CD8-positive, alpha-beta memory T cell (primary cell): Measurements from ENCODE around the gene PTS. TPM values are rescaled to one million over a fixed set of nuclear protein-coding genes. Genes with fewer than 3 reads are reported as not detected.

Experiments used
- CTCF ChIA-PET: fragments of 350-600 bp; sonication (Branson Sonifier 250); formaldehyde crosslinking; loops from one replicate; lab custom pipeline; 2021; ENCODE audit warnings: antibody characterized with exemption; lab: Charles Lee
- POLR2A ChIA-PET: fragments of 350-600 bp; sonication (Branson Sonifier 250); formaldehyde crosslinking; loops from one replicate; lab custom pipeline; 2021; ENCODE audit warnings: antibody characterized with exemption; lab: Charles Lee
- DNase-seq, 5 donors: peaks; one replicate each; pipeline versions ENCODE4 v3.0.0 to v3.0.0-alpha.2; 2020 to 2022; ENCODE audit warnings: mixed read lengths in 1 of 5
- H3K27ac ChIP-seq: one replicate; pipeline ENCODE4 v1.7.0; 2013; ENCODE audit warnings: low read depth, mild to moderate bottlenecking, low read length, moderate library complexity
- H3K27me3 ChIP-seq: 2 replicates; pipeline ENCODE4 v1.7.0; 2013; ENCODE audit warnings: low read length, mild to moderate bottlenecking; ENCODE audit not compliant: insufficient read depth, poor library complexity, severe bottlenecking
- H3K36me3 ChIP-seq: 2 replicates; pipeline ENCODE4 v1.7.0; 2013; ENCODE audit warnings: mild to moderate bottlenecking, low read length, moderate library complexity; ENCODE audit not compliant: insufficient read depth
- H3K4me1 ChIP-seq: 2 replicates; pipeline ENCODE4 v1.7.0; 2013; ENCODE audit warnings: mild to moderate bottlenecking, low read length, moderate library complexity; ENCODE audit not compliant: insufficient read depth
- H3K4me3 ChIP-seq: 2 replicates; pipeline ENCODE4 v1.7.0; 2013; ENCODE audit warnings: mild to moderate bottlenecking, low read length
- H3K9me3 ChIP-seq: 2 replicates; pipeline ENCODE4 v1.7.0; 2013; ENCODE audit warnings: mild to moderate bottlenecking, low read length
- H3K27ac Mint-ChIP-seq, 8 donors: one replicate each; pipeline ENCODE4 v1.8.0; 2020 to 2021; ENCODE audit warnings: mixed read lengths in 8 of 8, mild to moderate bottlenecking in 6 of 8, inconsistent platforms in 3 of 8, moderate library complexity in 3 of 8
- H3K27me3 Mint-ChIP-seq, 2 donors: one replicate each; pipeline ENCODE4 v1.8.0; 2020 to 2021; ENCODE audit warnings: mixed read lengths in 2 of 2, mild to moderate bottlenecking in 1 of 2, moderate library complexity in 1 of 2
- H3K36me3 Mint-ChIP-seq, 3 donors: one replicate each; pipeline ENCODE4 v1.8.0; 2020 to 2021; ENCODE audit warnings: mixed read lengths in 3 of 3, inconsistent platforms in 1 of 3, mild to moderate bottlenecking in 1 of 3
- H3K4me1 Mint-ChIP-seq, 3 donors: one replicate each; pipeline ENCODE4 v1.8.0; 2020 to 2021; ENCODE audit warnings: mixed read lengths in 3 of 3, inconsistent platforms in 1 of 3, mild to moderate bottlenecking in 1 of 3
- H3K4me3 Mint-ChIP-seq, 7 donors: one replicate each; pipeline ENCODE4 v1.8.0; 2020 to 2021; ENCODE audit warnings: mixed read lengths in 7 of 7, mild to moderate bottlenecking in 6 of 7, moderate library complexity in 4 of 7, inconsistent platforms in 2 of 7
- H3K9me3 Mint-ChIP-seq, 5 donors: one replicate each; pipeline ENCODE4 v1.8.0; 2020 to 2022; ENCODE audit warnings: mixed read lengths in 5 of 5, mild to moderate bottlenecking in 3 of 5, moderate library complexity in 2 of 5, inconsistent platforms in 1 of 5
- polyA plus RNA-seq: library from polyadenylated mRNA; unstranded; fragments of 300-500 nt; fragmentation: Illumina TruSeq; gene quantifications from one replicate; pipeline ENCODE4 v1.2.3, GENCODE V29; 2021
- total RNA-seq, 2 experiments: library from RNA; stranded (reverse); gene quantifications; one replicate each; pipeline ENCODE4 v1.2.3, GENCODE V29; 2021

PTS gene
- total and polyA plus RNA-seq, 3 experiments from 2014 or later: 11.6 to 40.8 (median 38.4) TPM

GRCh38 chr11:112277029-112277428, 50.8 kb downstream of the PTS start:
- H3K9me3 ChIP-seq: no peaks in the 10 kb centered on the region
- no peaks in the 10 kb centered on the region for H3K9me3 Mint-ChIP-seq
- peaks cover 12 to 16% (median 14%) of the 10 kb centered on the region in 3 donors for H3K4me1 Mint-ChIP-seq
- no peaks in the 10 kb centered on the region for H3K27me3 ChIP-seq
- H3K27ac Mint-ChIP-seq: peak overlapping the region in 1 of 8 donors; percentile 24
- peaks cover 0 to 4% (median 2%) of the 10 kb centered on the region in 3 donors for H3K36me3 Mint-ChIP-seq
- POLR2A ChIA-PET: no interaction called here
- CTCF ChIA-PET: interaction anchor here (0.8 to 12.4 kb wide), 3 partner anchors 10 to 56 kb away, joined by 3 to 198 read pairs (median 3); partner anchors contain the start of gene PTS
- H3K27ac ChIP-seq: no peak overlapping the region
- no peak overlapping the region for H3K4me3 ChIP-seq
- peaks cover 3% of the 10 kb centered on the region for H3K4me1 ChIP-seq
- peaks cover 0 to 3% of the 10 kb centered on the region in 2 donors for H3K27me3 Mint-ChIP-seq
- no peaks in the 10 kb centered on the region for H3K36me3 ChIP-seq
- H3K4me3 Mint-ChIP-seq: no peak overlapping the region
- DNase-seq: no peak

- no peaks in the 10 kb centered on the region for H3K36me3 ChIP-seq
- H3K27me3 ChIP-seq: no peaks in the 10 kb centered on the region
- Mint-ChIP-seq H3K27me3 (peaks cover 0 to 3% of the 10 kb centered on the region in 2 donors), H3K27ac (no peak overlapping the region), H3K9me3 (no peaks in the 10 kb centered on the region), H3K4me1 (peaks cover 12 to 17% (median 17%) of the 10 kb centered on the region in 3 donors), H3K4me3 (no peak overlapping the region), H3K36me3 (peaks cover 0 to 4% (median 2%) of the 10 kb centered on the region in 3 donors)
- H3K27ac ChIP-seq: no peak overlapping the region
- H3K4me3 ChIP-seq: no peak overlapping the region
- no peaks in the 10 kb centered on the region for H3K9me3 ChIP-seq
- ChIA-PET POLR2A (no interaction called here), CTCF (interaction anchor here (12.4 kb wide), 1 partner anchor 57 kb away, joined by 198 read pairs; no protein-coding TSS in a partner anchor)
- no peak for DNase-seq
- H3K4me1 ChIP-seq: peaks cover 3% of the 10 kb centered on the region
Measured at GRCh38 chr11:112277941-112278340, 51.7 kb downstream of the PTS start.

- Mint-ChIP-seq H3K27me3 (peaks cover 0 to 3% of the 10 kb centered on the region in 2 donors), H3K27ac (peak overlapping the region in 1 of 8 donors; percentile 24), H3K4me1 (peaks cover 12 to 17% (median 17%) of the 10 kb centered on the region in 3 donors), H3K4me3 (peak overlapping the region in 1 of 7 donors; percentile 14), H3K36me3 (peaks cover 0 to 4% (median 2%) of the 10 kb centered on the region in 3 donors), H3K9me3 (no peaks in the 10 kb centered on the region)
- DNase-seq: no peak
- POLR2A ChIA-PET: no interaction called here
- H3K27ac ChIP-seq: no peak overlapping the region
- H3K27me3 ChIP-seq: no peaks in the 10 kb centered on the region
- no peaks in the 10 kb centered on the region for H3K36me3 ChIP-seq
- no peaks in the 10 kb centered on the region for H3K9me3 ChIP-seq
- CTCF ChIA-PET: interaction anchor here (1.2 to 12.4 kb wide), 10 partner anchors 10 to 1019 kb away, joined by 3 to 198 read pairs (median 18); partner anchors contain the start of gene PTS
- peaks cover 3% of the 10 kb centered on the region for H3K4me1 ChIP-seq
- no peak overlapping the region for H3K4me3 ChIP-seq
Measured at GRCh38 chr11:112278803-112279202, 52.6 kb downstream of the PTS start.

- DNase-seq: peak; percentile 63 to 84 (median 75)
- no peaks in the 10 kb centered on the region for H3K27me3 ChIP-seq
- peaks cover 0 to 4% (median 2%) of the 10 kb centered on the region in 3 donors for H3K36me3 Mint-ChIP-seq
- peaks cover 3% of the 10 kb centered on the region for H3K4me1 ChIP-seq
- H3K36me3 ChIP-seq: no peaks in the 10 kb centered on the region
- peaks cover 12 to 17% (median 17%) of the 10 kb centered on the region in 3 donors for H3K4me1 Mint-ChIP-seq
- peak overlapping the region in 5 of 8 donors; percentile 70 to 92 (median 82) for H3K27ac Mint-ChIP-seq
- no peak overlapping the region for H3K27ac ChIP-seq
- peak overlapping the region; percentile 87 to 97 (median 95) for H3K4me3 Mint-ChIP-seq
- ChIA-PET CTCF (interaction anchor here (0.6 to 12.4 kb wide), 31 partner anchors 9 to 1053 kb away, joined by 3 to 198 read pairs (median 6); partner anchors contain the start of genes PLET1, PTS and TTC12), POLR2A (interaction anchor here (0.7 to 1.2 kb wide), 4 partner anchors 53 to 348 kb away, joined by 3 to 5 read pairs (median 4); partner anchors contain the start of gene PTS)
- H3K27me3 Mint-ChIP-seq: peaks cover 0 to 3% of the 10 kb centered on the region in 2 donors
- peak overlapping the region; percentile 83 for H3K4me3 ChIP-seq
- no peaks in the 10 kb centered on the region for H3K9me3 ChIP-seq
- no peaks in the 10 kb centered on the region for H3K9me3 Mint-ChIP-seq
Measured at GRCh38 chr11:112279901-112280267, 53.7 kb downstream of the PTS start.

GRCh38 chr11:112280268-112281126, 54.3 kb downstream of the PTS start:
- H3K27me3 ChIP-seq: no peaks in the 10 kb centered on the region
- peak; percentile 48 to 75 (median 73) for DNase-seq
- H3K36me3 ChIP-seq: no peaks in the 10 kb centered on the region
- Mint-ChIP-seq H3K4me3 (peak overlapping the region; percentile 87 to 97 (median 95)), H3K36me3 (peaks cover 0 to 4% (median 2%) of the 10 kb centered on the region in 3 donors), H3K27ac (peak overlapping the region in 7 of 8 donors; percentile 58 to 95 (median 82)), H3K9me3 (no peaks in the 10 kb centered on the region), H3K4me1 (peaks cover 12 to 17% (median 17%) of the 10 kb centered on the region in 3 donors), H3K27me3 (peaks cover 0 to 3% of the 10 kb centered on the region in 2 donors)
- ChIA-PET CTCF (interaction anchor here (0.6 to 12.4 kb wide), 36 partner anchors 8 to 1052 kb away, joined by 3 to 198 read pairs (median 5); partner anchors contain the start of genes PLET1, PTS, SDHD and TIMM8B), POLR2A (interaction anchor here (0.9 to 1.2 kb wide), 3 partner anchors 54 to 61 kb away, joined by 3 to 4 read pairs (median 3); partner anchors contain the start of gene PTS)
- peak overlapping the region; percentile 83 for H3K4me3 ChIP-seq
- no peaks in the 10 kb centered on the region for H3K9me3 ChIP-seq
- peaks cover 3% of the 10 kb centered on the region for H3K4me1 ChIP-seq
- no peak overlapping the region for H3K27ac ChIP-seq

- Histone ChIP-seq H3K36me3 (no peaks in the 10 kb centered on the region), H3K4me3 (no peak overlapping the region), H3K27ac (no peak overlapping the region), H3K4me1 (peaks cover 3% of the 10 kb centered on the region), H3K27me3 (no peaks in the 10 kb centered on the region), H3K9me3 (no peaks in the 10 kb centered on the region)
- ChIA-PET POLR2A (no interaction called here), CTCF (interaction anchor here (1.0 to 12.4 kb wide), 13 partner anchors 11 to 1009 kb away, joined by 3 to 198 read pairs (median 5); partner anchors contain the start of gene PTS)
- Mint-ChIP-seq H3K4me3 (peak overlapping the region in 4 of 7 donors; percentile 24 to 61 (median 54)), H3K27ac (peak overlapping the region in 1 of 8 donors; percentile 75), H3K36me3 (peaks cover 0 to 4% (median 2%) of the 10 kb centered on the region in 3 donors), H3K9me3 (no peaks in the 10 kb centered on the region), H3K4me1 (peaks cover 12 to 17% (median 17%) of the 10 kb centered on the region in 3 donors), H3K27me3 (peaks cover 0 to under 1% of the 10 kb centered on the region in 2 donors)
- no peak for DNase-seq
Measured at GRCh38 chr11:112281726-112282125, 55.5 kb downstream of the PTS start.
